ENCODE results near the gene FAM114A2.

DNA sequence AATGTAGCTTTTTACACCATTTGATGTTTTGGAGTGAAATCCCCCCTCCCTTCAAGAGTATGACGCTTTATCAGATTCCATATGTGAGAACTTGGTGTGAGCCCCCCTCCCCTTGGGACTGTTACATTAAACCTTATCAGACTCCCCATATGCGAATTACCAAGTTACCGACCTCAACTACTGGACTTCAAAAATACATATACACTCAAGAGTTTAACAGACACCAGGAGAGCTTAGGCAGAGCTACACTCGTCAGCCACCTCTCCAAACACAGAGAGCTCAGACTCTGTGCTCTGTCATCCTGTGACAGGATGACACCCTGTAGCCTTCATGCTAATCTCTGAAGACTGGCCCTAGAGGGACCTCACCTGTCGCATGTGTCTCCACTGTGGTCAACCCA lies 50.2 kb downstream of the FAM114A2 start:
- TF ChIP-seq, protein P1, sequence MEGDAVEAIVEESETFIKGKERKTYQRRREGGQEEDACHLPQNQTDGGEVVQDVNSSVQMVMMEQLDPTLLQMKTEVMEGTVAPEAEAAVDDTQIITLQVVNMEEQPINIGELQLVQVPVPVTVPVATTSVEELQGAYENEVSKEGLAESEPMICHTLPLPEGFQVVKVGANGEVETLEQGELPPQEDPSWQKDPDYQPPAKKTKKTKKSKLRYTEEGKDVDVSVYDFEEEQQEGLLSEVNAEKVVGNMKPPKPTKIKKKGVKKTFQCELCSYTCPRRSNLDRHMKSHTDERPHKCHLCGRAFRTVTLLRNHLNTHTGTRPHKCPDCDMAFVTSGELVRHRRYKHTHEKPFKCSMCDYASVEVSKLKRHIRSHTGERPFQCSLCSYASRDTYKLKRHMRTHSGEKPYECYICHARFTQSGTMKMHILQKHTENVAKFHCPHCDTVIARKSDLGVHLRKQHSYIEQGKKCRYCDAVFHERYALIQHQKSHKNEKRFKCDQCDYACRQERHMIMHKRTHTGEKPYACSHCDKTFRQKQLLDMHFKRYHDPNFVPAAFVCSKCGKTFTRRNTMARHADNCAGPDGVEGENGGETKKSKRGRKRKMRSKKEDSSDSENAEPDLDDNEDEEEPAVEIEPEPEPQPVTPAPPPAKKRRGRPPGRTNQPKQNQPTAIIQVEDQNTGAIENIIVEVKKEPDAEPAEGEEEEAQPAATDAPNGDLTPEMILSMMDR (conservative IDR thresholded peaks at IDR 0.05 in 1 of 2, IDR thresholded peaks at IDR 0.05 in 1 of 2; ENCODE audit: low read depth in 1 of 2, low read length in 2 of 2), result no peak
- TF ChIP-seq EZH2 (IDR thresholded peaks at IDR 0.05; ENCODE audit: low read length, missing control alignments), result no peak

All from fibroblast of lung (primary cell).